ENCODE measurements around the gene KLRF2. TPM values are rescaled to one million over a fixed set of nuclear protein-coding genes. Genes with fewer than 3 reads are reported as not detected.

The KLRF2 gene
- total RNA-seq, 4 donors from 2014 or later, result not detected

DNA sequence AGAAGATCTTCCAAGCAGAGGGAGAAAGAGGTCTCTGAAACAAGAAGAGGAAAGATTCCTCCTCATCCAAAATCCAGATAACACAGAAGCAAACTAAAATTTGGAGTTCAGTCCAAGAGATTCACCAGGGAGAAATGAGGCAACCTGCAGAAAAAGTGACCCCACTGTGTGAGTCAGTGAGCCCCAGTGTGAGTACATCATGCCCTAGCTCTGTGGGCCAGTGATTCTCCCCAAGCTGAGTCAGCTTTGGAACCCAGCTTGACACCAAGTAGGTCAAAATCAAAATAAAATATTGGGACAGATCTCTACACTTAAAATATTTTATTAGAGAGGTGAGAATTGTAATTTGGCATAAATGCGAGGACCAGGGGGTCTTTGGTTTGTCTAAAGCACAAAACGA lies 29.4 kb upstream of the KLRF2 start:
- H3K27ac ChIP-seq (replicated peaks in 1 of 4), result no peak overlapping the region
- no peaks in the 10 kb centered on the region for H3K4me1 ChIP-seq
- intact Hi-C loops (cut with DNase I), result no loop called here
- no peak for DNase-seq (ENCODE audit: extremely low spot score)
- H3K4me3 ChIP-seq, result no peak overlapping the region
- no peaks in the 10 kb centered on the region for H3K27me3 ChIP-seq
- TF ChIP-seq EP300 (IDR thresholded peaks at IDR 0.05) (no peak), POLR2A (IDR thresholded peaks at IDR 0.05; ENCODE audit: low read depth) (no peak), POLR2AphosphoS5 (IDR thresholded peaks at IDR 0.05) (no peak)
- TF ChIP-seq, protein P1, sequence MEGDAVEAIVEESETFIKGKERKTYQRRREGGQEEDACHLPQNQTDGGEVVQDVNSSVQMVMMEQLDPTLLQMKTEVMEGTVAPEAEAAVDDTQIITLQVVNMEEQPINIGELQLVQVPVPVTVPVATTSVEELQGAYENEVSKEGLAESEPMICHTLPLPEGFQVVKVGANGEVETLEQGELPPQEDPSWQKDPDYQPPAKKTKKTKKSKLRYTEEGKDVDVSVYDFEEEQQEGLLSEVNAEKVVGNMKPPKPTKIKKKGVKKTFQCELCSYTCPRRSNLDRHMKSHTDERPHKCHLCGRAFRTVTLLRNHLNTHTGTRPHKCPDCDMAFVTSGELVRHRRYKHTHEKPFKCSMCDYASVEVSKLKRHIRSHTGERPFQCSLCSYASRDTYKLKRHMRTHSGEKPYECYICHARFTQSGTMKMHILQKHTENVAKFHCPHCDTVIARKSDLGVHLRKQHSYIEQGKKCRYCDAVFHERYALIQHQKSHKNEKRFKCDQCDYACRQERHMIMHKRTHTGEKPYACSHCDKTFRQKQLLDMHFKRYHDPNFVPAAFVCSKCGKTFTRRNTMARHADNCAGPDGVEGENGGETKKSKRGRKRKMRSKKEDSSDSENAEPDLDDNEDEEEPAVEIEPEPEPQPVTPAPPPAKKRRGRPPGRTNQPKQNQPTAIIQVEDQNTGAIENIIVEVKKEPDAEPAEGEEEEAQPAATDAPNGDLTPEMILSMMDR (IDR thresholded peaks at IDR 0.05), result no peak
- H3K36me3 ChIP-seq, result peaks cover 0 to 32% (median 9%) of the 10 kb centered on the region in 4 donors
- WGBS, result 82% methylated on average over 2 of the region's 2 CpGs
- H3K9me3 ChIP-seq, result peaks cover 0 to 8% (median 2%) of the 10 kb centered on the region in 4 donors

DNA sequence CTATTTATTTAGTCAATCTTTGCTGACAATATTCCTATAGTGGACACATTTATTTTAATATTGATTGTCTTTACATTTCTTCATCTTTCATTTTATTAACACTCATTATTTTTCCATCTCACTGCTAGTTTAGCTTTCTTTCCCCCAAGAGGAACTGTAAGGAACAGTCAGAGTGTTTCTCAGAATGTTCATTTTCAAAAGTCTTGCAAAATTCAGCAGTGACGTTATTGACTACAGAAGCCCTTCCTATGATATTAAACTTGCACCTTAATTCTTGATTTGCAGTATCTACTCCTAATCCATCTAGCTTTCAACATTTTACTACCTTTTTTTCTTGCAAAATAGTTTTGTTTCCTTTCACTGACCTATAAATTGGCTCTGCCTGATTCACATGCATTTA lies 25.1 kb upstream of the KLRF2 start:
- H3K36me3 ChIP-seq, result peaks cover 0 to 32% (median 10%) of the 10 kb centered on the region in 4 donors
- H3K27ac ChIP-seq (replicated peaks in 1 of 4), result no peak overlapping the region
- intact Hi-C loops (cut with DNase I), result no loop called here
- no peak overlapping the region for H3K4me3 ChIP-seq
- no peak for DNase-seq (ENCODE audit: extremely low spot score)
- WGBS, result 53% methylated on average over 1 of the region's 1 CpG
- no peaks in the 10 kb centered on the region for H3K4me1 ChIP-seq
- no peaks in the 10 kb centered on the region for H3K9me3 ChIP-seq
- TF ChIP-seq, protein P1 (IDR thresholded peaks at IDR 0.05), result no peak
- no peak for TF ChIP-seq POLR2A (IDR thresholded peaks at IDR 0.05; ENCODE audit: low read depth)
- TF ChIP-seq POLR2AphosphoS5 (IDR thresholded peaks at IDR 0.05), result no peak
- no peak for TF ChIP-seq EP300 (IDR thresholded peaks at IDR 0.05)
- no peaks in the 10 kb centered on the region for H3K27me3 ChIP-seq

DNA sequence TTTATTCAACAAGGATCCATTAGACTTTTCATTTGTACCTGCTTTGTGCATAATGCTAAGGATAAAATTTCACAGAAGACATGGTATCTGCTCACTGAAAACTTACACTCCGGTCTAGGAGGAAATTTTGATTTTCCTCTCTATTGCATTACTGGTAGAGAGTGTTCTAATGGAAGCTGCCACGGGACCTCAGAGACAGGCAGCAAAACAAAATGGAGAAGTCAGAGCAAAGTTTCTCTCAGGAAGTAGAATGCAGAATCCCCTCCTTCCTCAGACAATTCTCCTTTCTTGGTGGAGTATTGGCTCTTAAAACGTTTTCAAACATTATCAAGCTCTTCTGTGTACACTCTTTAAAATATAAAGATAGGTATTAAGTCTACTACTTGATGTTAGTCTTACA lies 24.4 kb upstream of the KLRF2 start:
- WGBS, result 63% methylated on average over 3 of the region's 3 CpGs
- intact Hi-C loops (cut with DNase I), result no loop called here

DNA sequence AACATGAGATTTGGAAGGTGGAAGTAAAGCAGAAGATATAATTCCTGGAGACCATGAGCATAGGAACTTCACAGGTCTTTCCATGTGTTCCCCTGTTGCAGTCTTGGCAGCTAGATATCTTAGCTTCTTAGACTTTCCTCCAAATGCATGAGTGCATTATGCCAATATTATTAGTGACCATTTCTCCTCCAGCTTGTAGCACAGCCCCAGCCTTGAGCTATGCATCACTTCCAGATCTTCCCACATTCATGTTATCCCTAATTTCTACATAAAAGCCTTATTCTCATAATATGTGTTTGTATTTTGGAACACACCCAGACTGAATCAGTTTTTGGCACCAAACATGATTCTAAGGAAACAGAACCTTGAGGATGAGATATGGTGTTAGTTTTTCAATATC lies 23.2 kb upstream of the KLRF2 start:
- H3K27me3 ChIP-seq, result no peaks in the 10 kb centered on the region
- H3K9me3 ChIP-seq, result peaks cover 0 to 4% (median 0%) of the 10 kb centered on the region in 4 donors
- no peak overlapping the region for H3K27ac ChIP-seq (replicated peaks in 1 of 4)
- TF ChIP-seq POLR2A (IDR thresholded peaks at IDR 0.05; ENCODE audit: low read depth) (no peak), POLR2AphosphoS5 (IDR thresholded peaks at IDR 0.05) (no peak), EP300 (IDR thresholded peaks at IDR 0.05) (no peak)
- TF ChIP-seq, protein P1 (IDR thresholded peaks at IDR 0.05), result no peak
- H3K4me1 ChIP-seq, result no peaks in the 10 kb centered on the region
- intact Hi-C loops (cut with DNase I), result no loop called here
- H3K4me3 ChIP-seq, result no peak overlapping the region
- no peak for DNase-seq (ENCODE audit: extremely low spot score)
- H3K36me3 ChIP-seq, result peaks cover 0 to 16% (median 8%) of the 10 kb centered on the region in 4 donors

More for the DNA sequence above, 24.4 kb upstream of the KLRF2 start:
- Histone ChIP-seq H3K9me3 (no peaks in the 10 kb centered on the region), H3K4me3 (no peak overlapping the region), H3K27ac (replicated peaks in 1 of 4) (no peak overlapping the region), H3K27me3 (no peaks in the 10 kb centered on the region), H3K36me3 (peaks cover 0 to 28% (median 10%) of the 10 kb centered on the region in 4 donors), H3K4me1 (no peaks in the 10 kb centered on the region)
- no peak for DNase-seq (ENCODE audit: extremely low spot score)
- TF ChIP-seq POLR2A (IDR thresholded peaks at IDR 0.05; ENCODE audit: low read depth), result no peak
- TF ChIP-seq, protein P1 (IDR thresholded peaks at IDR 0.05), result no peak
- no peak for TF ChIP-seq POLR2AphosphoS5 (IDR thresholded peaks at IDR 0.05)
- no peak for TF ChIP-seq EP300 (IDR thresholded peaks at IDR 0.05)

Measured in esophagus muscularis mucosa (tissue), 4 donors.